ENCODE results near the gene TM9SF1. TPM values are rescaled to one million over a fixed set of nuclear protein-coding genes. Genes with fewer than 3 reads are reported as not detected.

Gene TM9SF1
- total and polyA plus RNA-seq, 10 of the 15 experiments (the other 5 are each of a cell fraction or from before 2014, with no cell fraction given) = 7.2 to 39.2 (median 17.6) TPM

- ChIA-PET POLR2A (interaction anchor here (0.6 to 1.3 kb wide), 6 partner anchors 9 to 56 kb away, joined by 3 to 5 read pairs (median 4); partner anchors contain the start of genes MDP1, TGM1 and TINF2), RAD21 (ENCODE audit: unreplicated experiment) (interaction anchor here (2.2 kb wide), 1 partner anchor 13 kb away, joined by 9 read pairs; the partner anchor contains the start of gene MDP1), SMC1A (ENCODE audit: uncharacterized antibody, unreplicated experiment) (interaction anchor here (0.7 to 1.8 kb wide), 4 partner anchors 9 to 583 kb away, joined by 3 to 6 read pairs (median 4); no protein-coding TSS in a partner anchor), CTCF (interaction anchor here (0.6 to 2.7 kb wide), 8 partner anchors 9 to 221 kb away, joined by 3 to 14 read pairs (median 4); partner anchors contain the start of genes CIDEB, MDP1 and TINF2)
- no peak overlapping the region for H2AFZ ChIP-seq (ENCODE audit: control insufficient read depth, low read depth, low read length)
- BruUV-seq (replicated peaks) = no TSS peak
- H3K27me3 ChIP-seq (replicated peaks in 1 of 2; ENCODE audit: control insufficient read depth in 2 of 2, insufficient read depth in 2 of 2, low read length in 1 of 2) = no peaks in the 10 kb centered on the region
- no peak for DNase-seq (ENCODE audit: low read depth, low spot score)
- no peak overlapping the region for H3K4me3 ChIP-seq
- no peak overlapping the region for H3K4me2 ChIP-seq (ENCODE audit: control insufficient read depth, insufficient read depth)
- H3K79me2 ChIP-seq (ENCODE audit: control insufficient read depth, insufficient read depth, low read length) = peaks cover 32% of the 10 kb centered on the region
- 0% methylated on average over 1 of the region's 1 CpG for WGBS (ENCODE audit: insufficient coverage, insufficient replicate concordance, low lambda C conversion rate, missing lambda C conversion rate)
- no peaks in the 10 kb centered on the region for H4K20me1 ChIP-seq (ENCODE audit: control insufficient read depth, insufficient read depth)
- no peaks in the 10 kb centered on the region for H3K9me3 ChIP-seq (replicated peaks; ENCODE audit: control insufficient read depth, insufficient read depth, low read length)
- no peak for ATAC-seq
- H3K9ac ChIP-seq (ENCODE audit: control insufficient read depth, insufficient read depth, low read length) = no peak overlapping the region
- H3K36me3 ChIP-seq (ENCODE audit: control insufficient read depth in 2 of 2, insufficient read depth in 2 of 2, low read length in 1 of 2) = no peaks in the 10 kb centered on the region; a peak in 1 of 4 replicates
- H3K4me1 ChIP-seq (ENCODE audit: control insufficient read depth, insufficient read depth, low read length) = peaks cover 11% of the 10 kb centered on the region
- TF ChIP-seq TBL1XR1 (IDR thresholded peaks at IDR 0.05; ENCODE audit: low read depth, low read length) = no peak
- no peak for TF ChIP-seq LARP7 (IDR thresholded peaks at IDR 0.05)
- TF ChIP-seq ZBTB33 (IDR thresholded peaks at IDR 0.05) = no peak
- TF ChIP-seq YBX1 (IDR thresholded peaks at IDR 0.05) = no peak
- TF ChIP-seq CHD4 (IDR thresholded peaks at IDR 0.05) = no peak
- intact Hi-C loops (cut with micrococcal nuclease; ENCODE audit: unreplicated experiment) (no loop called here), in situ Hi-C loops (cut with MboI) (no loop called here)
- H3K27ac ChIP-seq (ENCODE audit: control insufficient read depth, insufficient read depth) = no peak overlapping the region
- no peak for FAIRE-seq
These were observed 33.7 kb upstream of the TM9SF1 start for GRCh38 chr14:24228902-24229301.

- Histone ChIP-seq H3K4me2 (ENCODE audit: control insufficient read depth, insufficient read depth) (no peak overlapping the region), H4K20me1 (ENCODE audit: control insufficient read depth, insufficient read depth) (no peaks in the 10 kb centered on the region), H3K4me3 (no peak overlapping the region), H3K36me3 (ENCODE audit: control insufficient read depth in 2 of 2, insufficient read depth in 2 of 2, low read length in 1 of 2) (no peaks in the 10 kb centered on the region; a peak in 1 of 4 replicates), H2AFZ (ENCODE audit: control insufficient read depth, low read depth, low read length) (no peak overlapping the region), H3K9ac (ENCODE audit: control insufficient read depth, insufficient read depth, low read length) (no peak overlapping the region), H3K79me2 (ENCODE audit: control insufficient read depth, insufficient read depth, low read length) (peaks cover 13% of the 10 kb centered on the region), H3K27me3 (replicated peaks in 1 of 2; ENCODE audit: control insufficient read depth in 2 of 2, insufficient read depth in 2 of 2, low read length in 1 of 2) (no peaks in the 10 kb centered on the region), H3K4me1 (ENCODE audit: control insufficient read depth, insufficient read depth, low read length) (peaks cover 3% of the 10 kb centered on the region; the same call in 1 of the 2 replicates), H3K27ac (ENCODE audit: control insufficient read depth, insufficient read depth) (no peak overlapping the region), H3K9me3 (replicated peaks; ENCODE audit: control insufficient read depth, insufficient read depth, low read length) (no peaks in the 10 kb centered on the region)
- intact Hi-C loops (cut with micrococcal nuclease; ENCODE audit: unreplicated experiment) (no loop called here), in situ Hi-C loops (cut with MboI) (no loop called here)
- ChIA-PET POLR2A (interaction anchor here (0.7 kb wide), 1 partner anchor 62 kb away, joined by 4 read pairs; no protein-coding TSS in a partner anchor), CTCF (interaction anchor here (0.8 to 2.7 kb wide), 4 partner anchors 11 to 81 kb away, joined by 3 to 14 read pairs (median 3); partner anchors contain the start of genes CHMP4A, CIDEB, MDP1 and TINF2), SMC1A (ENCODE audit: uncharacterized antibody, unreplicated experiment) (no interaction called here), RAD21 (ENCODE audit: unreplicated experiment) (interaction anchor here (1.4 kb wide), 1 partner anchor 16 kb away, joined by 7 read pairs; the partner anchor contains the start of gene TINF2)
- TF ChIP-seq NR2C2 (IDR thresholded peaks at IDR 0.05; ENCODE audit: borderline replicate concordance, control insufficient read depth, insufficient read length, low read depth) = no peak
- ATAC-seq (no peak), FAIRE-seq (no peak), DNase-seq (ENCODE audit: low read depth, low spot score) (no peak)
- WGBS (ENCODE audit: insufficient coverage, insufficient replicate concordance, low lambda C conversion rate, missing lambda C conversion rate) = 100% methylated on average over 1 of the region's 1 CpG
- BruUV-seq (replicated peaks) = no TSS peak
These were observed 31.2 kb upstream of the TM9SF1 start for GRCh38 chr14:24226473-24226872.

Data from GM12878 (cell line).